ENCODE data around the gene MCCC2.

GRCh38 chr5:71651579-71651978, 64.4 kb downstream of the MCCC2 start:
- TF ChIP-seq CTCF (IDR thresholded peaks at IDR 0.05) (no peak), POLR2A (IDR thresholded peaks at IDR 0.05) (no peak), EP300 (IDR thresholded peaks at IDR 0.05) (no peak)

All from tibial nerve (tissue), 4 donors.